GM12878 (cell line): ENCODE results near the gene DNAJA4. TPM values are rescaled to one million over a fixed set of nuclear protein-coding genes. Genes with fewer than 3 reads are reported as not detected.

Experiments
- BCLAF1 ChIP-seq: fragments of 450-650 bp; IDR thresholded peaks from 2 replicates; pipeline ENCODE4 v1.6.1; 2017; ENCODE audit warnings: antibody characterized with exemption, mild to moderate bottlenecking, moderate library complexity
- CBFB ChIP-seq: IDR thresholded peaks from 2 replicates; pipeline ENCODE4 v1.6.1; 2016; ENCODE audit warnings: antibody characterized with exemption, low read depth
- E4F1 ChIP-seq: fragments of 450-650 bp; IDR thresholded peaks from 2 replicates; pipeline ENCODE4 v1.6.1; 2018; ENCODE audit warnings: borderline replicate concordance, mild to moderate bottlenecking; ENCODE audit not compliant: partially characterized antibody
- EZH2 ChIP-seq: IDR thresholded peaks from 2 replicates; pipeline ENCODE4 v1.6.1; 2012; ENCODE audit warnings: low read depth, mild to moderate bottlenecking, control low read depth, inconsistent platforms, low read length, borderline replicate concordance; ENCODE audit not compliant: control insufficient read depth
- IKZF2 ChIP-seq, 2 experiments: fragments of 450-650 bp; IDR thresholded peaks; 2 replicates each; pipeline ENCODE4 v1.6.1; 2017; ENCODE audit warnings: mild to moderate bottlenecking in 2 of 2, moderate library complexity in 2 of 2
- JUNB ChIP-seq: IDR thresholded peaks from 2 replicates; pipeline ENCODE4 v1.6.1; 2016; ENCODE audit warnings: antibody characterized with exemption, mild to moderate bottlenecking
- KAT2A ChIP-seq: conservative IDR thresholded peaks from 2 replicates; pipeline ENCODE4 v1.6.1; 2011; ENCODE audit warnings: low read depth, low read length; ENCODE audit not compliant: control insufficient read depth
- KDM1A ChIP-seq: fragments of 200-600 bp; sonication (generic); IDR thresholded peaks from 2 replicates; pipeline ENCODE4 v1.6.1; 2016; ENCODE audit warnings: borderline replicate concordance
- NR2C2 ChIP-seq: IDR thresholded peaks from 2 replicates; pipeline ENCODE4 v1.6.1; 2011; ENCODE audit warnings: borderline replicate concordance, low read depth; ENCODE audit not compliant: control insufficient read depth, insufficient read length
- SIX5 ChIP-seq: IDR thresholded peaks from 2 replicates; pipeline ENCODE4 v1.6.1; 2011; ENCODE audit warnings: mild to moderate bottlenecking, low read depth, low read length, moderate library complexity; ENCODE audit not compliant: severe bottlenecking
- SREBF1 ChIP-seq: IDR thresholded peaks from 2 replicates; pipeline ENCODE4 v1.6.1; 2012; ENCODE audit warnings: mild to moderate bottlenecking, low read length
- TAF1 ChIP-seq: IDR thresholded peaks from 2 replicates; pipeline ENCODE4 v1.6.1; 2011; ENCODE audit warnings: mild to moderate bottlenecking, low read depth, low read length, borderline replicate concordance
- ZBTB11 ChIP-seq: fragments of 450-650 bp; formaldehyde crosslinking; IDR thresholded peaks from 2 replicates; pipeline ENCODE4 v1.5.0; 2022; ENCODE audit warnings: mild to moderate bottlenecking, missing genetic modification characterization
- ZNF207 ChIP-seq: fragments of 450-650 bp; IDR thresholded peaks from 2 replicates; pipeline ENCODE4 v1.6.1; 2014; ENCODE audit warnings: antibody characterized with exemption, mild to moderate bottlenecking, borderline replicate concordance
- polyA plus RNA-seq, 11 experiments: library from polyadenylated mRNA; depleted of rRNA in 4 of 11; unstranded in 6 of 11; stranded (reverse) in 5 of 11; fragments of >200 nt; fragmentation: Nextera tagmentation in 4 of 11; fragmentation: Illumina TruSeq in 1 of 11; extraction: Ambion mirVana in 4 of 11; extraction: Trizol in 1 of 11; gene quantifications; 1 replicate in 1 of 11; 2 replicates in 10 of 11; pipeline versions ENCODE4 v1.2.1 to v1.2.3, GENCODE V29; 2011 to 2016; ENCODE audit warnings: inconsistent platforms in 2 of 11, missing spikeins in 2 of 11, low read depth in 1 of 11
- total RNA-seq, 4 experiments: library from RNA; depleted of rRNA in 3 of 4; stranded (reverse); fragments of >200 nt in 3 of 4; fragmentation: Illumina TruSeq in 1 of 4; extraction: Trizol in 1 of 4; gene quantifications; 2 replicates each; pipeline versions ENCODE4 v1.2.1 to v1.2.3, GENCODE V29; 2013 to 2021

Gene DNAJA4
- total and polyA plus RNA-seq, 10 of the 15 experiments (the other 5 are each of a cell fraction or from before 2014, with no cell fraction given), result 0.01 to 10.4 (median 4.1) TPM

GRCh38 chr15:78308422-78309032 is 44.2 kb downstream of the DNAJA4 start (continued):
- TF ChIP-seq E4F1 (no peak), CBFB (no peak), IKZF2 (IDR thresholded peaks at IDR 0.05) (no peak), BCLAF1 (no peak), SREBF1 (no peak), KAT2A (no peak), SIX5 (no peak), ZNF207 (no peak), KDM1A (no peak), ZBTB11 (CRISPR knock-in tag) (no peak), EZH2 (no peak), NR2C2 (no peak), TAF1 (no peak), JUNB (no peak)
